WI38 (cell line): ENCODE results near the gene APIP.

Experiments
- H3K4me3 ChIP-seq: 2 replicates; pipeline ENCODE4 v1.5.1; 2011; ENCODE audit warnings: low read depth, mild to moderate bottlenecking, control low read depth, low read length
- TF ChIP-seq, protein P1 (sequence below): IDR thresholded peaks from 2 replicates; pipeline ENCODE4 v1.5.1; 2012; ENCODE audit warnings: low read depth, mild to moderate bottlenecking, control low read depth, low read length

APIP gene

GRCh38 chr11:34855754-34856095, 60.5 kb downstream of the APIP start:
- H3K4me3 ChIP-seq, result no peak overlapping the region
- TF ChIP-seq, protein P1, sequence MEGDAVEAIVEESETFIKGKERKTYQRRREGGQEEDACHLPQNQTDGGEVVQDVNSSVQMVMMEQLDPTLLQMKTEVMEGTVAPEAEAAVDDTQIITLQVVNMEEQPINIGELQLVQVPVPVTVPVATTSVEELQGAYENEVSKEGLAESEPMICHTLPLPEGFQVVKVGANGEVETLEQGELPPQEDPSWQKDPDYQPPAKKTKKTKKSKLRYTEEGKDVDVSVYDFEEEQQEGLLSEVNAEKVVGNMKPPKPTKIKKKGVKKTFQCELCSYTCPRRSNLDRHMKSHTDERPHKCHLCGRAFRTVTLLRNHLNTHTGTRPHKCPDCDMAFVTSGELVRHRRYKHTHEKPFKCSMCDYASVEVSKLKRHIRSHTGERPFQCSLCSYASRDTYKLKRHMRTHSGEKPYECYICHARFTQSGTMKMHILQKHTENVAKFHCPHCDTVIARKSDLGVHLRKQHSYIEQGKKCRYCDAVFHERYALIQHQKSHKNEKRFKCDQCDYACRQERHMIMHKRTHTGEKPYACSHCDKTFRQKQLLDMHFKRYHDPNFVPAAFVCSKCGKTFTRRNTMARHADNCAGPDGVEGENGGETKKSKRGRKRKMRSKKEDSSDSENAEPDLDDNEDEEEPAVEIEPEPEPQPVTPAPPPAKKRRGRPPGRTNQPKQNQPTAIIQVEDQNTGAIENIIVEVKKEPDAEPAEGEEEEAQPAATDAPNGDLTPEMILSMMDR, result no peak

DNA sequence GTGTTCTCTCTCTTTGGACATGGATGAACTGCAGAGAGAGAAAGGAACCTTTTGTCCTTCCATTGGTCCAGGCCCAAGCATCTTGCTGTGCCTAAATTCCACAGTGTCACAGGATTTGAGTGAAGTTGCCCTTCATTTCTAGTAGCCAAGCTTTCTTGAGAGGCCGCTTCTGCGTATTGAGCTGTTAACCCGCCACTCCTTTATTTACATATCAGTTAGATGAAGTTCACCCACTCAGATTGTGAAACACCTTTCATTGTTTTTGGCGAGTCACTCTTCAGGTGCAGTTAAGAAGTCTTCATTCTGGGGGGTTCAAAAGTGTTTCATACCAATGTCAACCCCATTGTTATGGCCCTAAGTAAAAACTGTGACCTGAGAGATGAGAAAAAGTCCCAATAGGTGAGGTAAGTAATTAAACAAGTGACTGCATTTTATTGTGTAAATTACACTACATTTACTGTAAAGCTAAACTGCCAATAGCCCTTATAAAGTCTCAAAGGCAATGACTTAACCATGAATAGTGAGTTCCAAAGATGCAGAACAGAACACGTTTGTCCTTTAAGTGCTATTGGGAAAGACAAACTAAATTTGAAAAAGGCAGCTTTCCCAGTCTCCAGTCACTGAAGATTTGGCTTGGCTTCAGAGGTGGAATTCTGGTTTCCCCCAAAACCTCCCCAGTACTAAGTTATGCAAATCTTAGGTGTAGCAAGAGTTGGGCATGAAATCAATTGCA, 61.0 kb downstream of the APIP start:
- no peak overlapping the region for H3K4me3 ChIP-seq
- TF ChIP-seq, protein P1, result no peak

- no peak overlapping the region for H3K4me3 ChIP-seq
- TF ChIP-seq, protein P1, result no peak
Measured at GRCh38 chr11:34851916-34852315, 64.3 kb downstream of the APIP start.

- no peak overlapping the region for H3K4me3 ChIP-seq
- TF ChIP-seq, protein P1, result no peak
Measured at GRCh38 chr11:34850334-34850733, 65.8 kb downstream of the APIP start.

- no peak overlapping the region for H3K4me3 ChIP-seq
- TF ChIP-seq, protein P1, result no peak
Measured at GRCh38 chr11:34846467-34846866, 69.7 kb downstream of the APIP start.

- H3K4me3 ChIP-seq, result no peak overlapping the region
- TF ChIP-seq, protein P1, result no peak
Measured at GRCh38 chr11:34844463-34845112, 71.6 kb downstream of the APIP start.

DNA sequence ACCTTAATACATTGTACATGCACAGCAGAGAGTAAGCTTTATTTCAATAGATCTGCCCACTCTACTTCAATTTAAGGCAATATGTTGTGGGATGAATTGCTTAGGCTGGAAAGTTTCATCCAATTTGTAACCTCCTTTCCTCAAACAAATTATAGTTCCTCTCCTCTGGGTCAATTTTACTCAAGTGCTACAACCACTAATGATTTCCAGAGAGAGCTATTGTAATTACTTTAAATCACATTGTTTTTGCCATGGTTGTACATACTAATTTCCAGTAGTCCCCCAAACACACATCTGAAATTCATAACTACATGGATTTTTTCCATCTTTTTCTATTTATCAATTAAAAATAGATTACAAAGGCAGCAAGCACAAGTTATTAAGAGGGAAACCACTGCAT, 72.9 kb downstream of the APIP start:
- TF ChIP-seq, protein P1, result no peak
- H3K4me3 ChIP-seq, result no peak overlapping the region
